Loucy (cell line): ENCODE measurements around the gene P2RX2.

Experiments
- H2AFZ ChIP-seq: fragments of 200-600 bp; sonication (generic); 2 replicates; pipeline ENCODE4 v1.6.0; 2016; ENCODE audit warnings: antibody characterized with exemption, mild to moderate bottlenecking, low read length, moderate library complexity
- H3F3A ChIP-seq: fragments of 200-600 bp; 2 replicates; pipeline ENCODE4 v1.6.0; 2016; ENCODE audit warnings: antibody characterized with exemption, low read depth, mild to moderate bottlenecking
- H3K27me3 ChIP-seq: fragments of 200-600 bp; sonication (generic); 2 replicates; pipeline ENCODE4 v1.6.1; 2014; ENCODE audit warnings: low read length, mild to moderate bottlenecking; ENCODE audit not compliant: insufficient read depth, poor library complexity, severe bottlenecking
- H3K36me3 ChIP-seq: fragments of 200-600 bp; sonication (generic); 2 replicates; pipeline ENCODE4 v1.6.1; 2016; ENCODE audit warnings: low read length; ENCODE audit not compliant: insufficient read depth
- H3K4me1 ChIP-seq: fragments of 200-600 bp; sonication (generic); 2 replicates; pipeline ENCODE4 v1.5.1; 2014; ENCODE audit warnings: low read length, mild to moderate bottlenecking; ENCODE audit not compliant: insufficient read depth, poor library complexity, severe bottlenecking
- H3K4me2 ChIP-seq: fragments of 200-600 bp; sonication (generic); 2 replicates; pipeline ENCODE4 v1.6.0; 2014; ENCODE audit warnings: antibody characterized with exemption, low read length, low read depth, mild to moderate bottlenecking; ENCODE audit not compliant: poor library complexity, severe bottlenecking
- H3K4me3 ChIP-seq: fragments of 200-600 bp; sonication (generic); 2 replicates; pipeline ENCODE4 v1.5.1; 2014; ENCODE audit warnings: low read length, mild to moderate bottlenecking, mixed read lengths; ENCODE audit not compliant: poor library complexity, severe bottlenecking
- H3K79me2 ChIP-seq: fragments of 200-600 bp; sonication (generic); 2 replicates; pipeline ENCODE4 v1.6.1; 2014; ENCODE audit warnings: low read length; ENCODE audit not compliant: insufficient read depth
- H3K9ac ChIP-seq: fragments of 200-600 bp; sonication (generic); 2 replicates; pipeline ENCODE4 v1.6.0; 2014; ENCODE audit warnings: mild to moderate bottlenecking, low read depth, low read length, moderate library complexity; ENCODE audit not compliant: poor library complexity, severe bottlenecking
- H3K9me2 ChIP-seq: fragments of 200-600 bp; sonication (generic); replicated peaks from 2 replicates; pipeline ENCODE4 v1.6.1; 2016; ENCODE audit warnings: low read depth, low read length, mixed read lengths
- H3K9me3 ChIP-seq: fragments of 200-600 bp; sonication (generic); 2 replicates; pipeline ENCODE4 v1.6.1; 2014; ENCODE audit warnings: mild to moderate bottlenecking, antibody characterized with exemption, low read length, low read depth; ENCODE audit not compliant: insufficient read depth
- H4K20me1 ChIP-seq: fragments of 200-600 bp; sonication (generic); 2 replicates; pipeline ENCODE4 v1.6.0; 2014; ENCODE audit warnings: antibody characterized with exemption, low read length, mild to moderate bottlenecking; ENCODE audit not compliant: insufficient read depth, poor library complexity, severe bottlenecking
- CTCF ChIP-seq: fragments of 200-600 bp; sonication (generic); conservative IDR thresholded peaks from 2 replicates; pipeline ENCODE4 v1.5.1; 2014; ENCODE audit warnings: mild to moderate bottlenecking, antibody characterized with exemption, low read length
- EZH2phosphoT487 ChIP-seq: fragments of 200-600 bp; IDR thresholded peaks from 2 replicates; pipeline ENCODE4 v1.6.1; 2018; ENCODE audit warnings: antibody characterized with exemption, mild to moderate bottlenecking, moderate library complexity, borderline replicate concordance

P2RX2 gene

GRCh38 chr12:132578118-132578517, 40.5 kb upstream of the P2RX2 start:
- Histone ChIP-seq H3K9me3 (no peaks in the 10 kb centered on the region), H3K4me3 (no peak overlapping the region), H2AFZ (no peak overlapping the region), H3K4me2 (no peak overlapping the region), H3K4me1 (no peaks in the 10 kb centered on the region), H3F3A (no peaks in the 10 kb centered on the region), H3K9me2 (no peaks in the 10 kb centered on the region), H3K79me2 (no peaks in the 10 kb centered on the region), H3K27me3 (no peaks in the 10 kb centered on the region), H4K20me1 (no peaks in the 10 kb centered on the region), H3K9ac (no peak overlapping the region), H3K36me3 (peaks cover 60% of the 10 kb centered on the region; the same call in 1 of the 2 replicates)
- TF ChIP-seq EZH2phosphoT487, result no peak

GRCh38 chr12:132578826-132579225, 39.8 kb upstream of the P2RX2 start:
- Histone ChIP-seq H3K4me3 (no peak overlapping the region), H4K20me1 (no peaks in the 10 kb centered on the region), H3K9ac (no peak overlapping the region), H3K27me3 (no peaks in the 10 kb centered on the region), H3F3A (no peaks in the 10 kb centered on the region), H3K9me3 (no peaks in the 10 kb centered on the region), H3K4me1 (no peaks in the 10 kb centered on the region), H3K36me3 (peaks cover 55% of the 10 kb centered on the region; the same call in 1 of the 2 replicates), H3K4me2 (no peak overlapping the region), H3K9me2 (no peaks in the 10 kb centered on the region), H2AFZ (no peak overlapping the region), H3K79me2 (no peaks in the 10 kb centered on the region)
- no peak for TF ChIP-seq EZH2phosphoT487
- TF ChIP-seq CTCF, result no peak

- H3K79me2 ChIP-seq, result no peaks in the 10 kb centered on the region
- H3K4me3 ChIP-seq, result no peak overlapping the region
- no peaks in the 10 kb centered on the region for H3K27me3 ChIP-seq
- H3K9me2 ChIP-seq, result no peaks in the 10 kb centered on the region
- TF ChIP-seq CTCF (no peak), EZH2phosphoT487 (no peak)
- H3K9ac ChIP-seq, result no peak overlapping the region
- no peaks in the 10 kb centered on the region for H3F3A ChIP-seq
- H3K36me3 ChIP-seq, result peaks cover 45% of the 10 kb centered on the region; the same call in 1 of the 2 replicates
- H3K9me3 ChIP-seq, result no peaks in the 10 kb centered on the region
- H3K4me1 ChIP-seq, result no peaks in the 10 kb centered on the region
- peaks cover 3% of the 10 kb centered on the region for H4K20me1 ChIP-seq
- no peak overlapping the region for H3K4me2 ChIP-seq
- no peak overlapping the region for H2AFZ ChIP-seq
These were observed 38.8 kb upstream of the P2RX2 start for GRCh38 chr12:132579744-132580143.

- Histone ChIP-seq H3K9ac (no peak overlapping the region), H4K20me1 (peaks cover 3% of the 10 kb centered on the region), H3K27me3 (no peaks in the 10 kb centered on the region), H2AFZ (no peak overlapping the region), H3K4me1 (no peaks in the 10 kb centered on the region), H3K36me3 (peaks cover 38% of the 10 kb centered on the region; the same call in 1 of the 2 replicates), H3F3A (no peaks in the 10 kb centered on the region), H3K9me2 (no peaks in the 10 kb centered on the region), H3K4me3 (no peak overlapping the region), H3K79me2 (no peaks in the 10 kb centered on the region), H3K9me3 (no peaks in the 10 kb centered on the region), H3K4me2 (no peak overlapping the region)
- TF ChIP-seq EZH2phosphoT487 (no peak), CTCF (no peak)
These were observed 37.8 kb upstream of the P2RX2 start for GRCh38 chr12:132580701-132581292.
